GM23338 (cell line): Measurements from ENCODE around the gene CD44. TPM values are rescaled to one million over a fixed set of nuclear protein-coding genes. Genes with fewer than 3 reads are reported as not detected.

Experiments
- ATAC-seq: fragments of 200-7000 bp; cut with Tn5 transposase; 3 replicates; pipeline ENCODE4 v1.9.1; 2020
- DNase-seq: peaks from one replicate; pipeline ENCODE4 v3.0.0-alpha.2; 2015; ENCODE audit warnings: low spot score
- H2AFZ ChIP-seq: fragments of 200-600 bp; sonication (generic); 2 replicates; pipeline ENCODE4 v1.8.0; 2016; ENCODE audit warnings: antibody characterized with exemption, mild to moderate bottlenecking, moderate library complexity
- H3F3A ChIP-seq: fragments of 200-600 bp; sonication (generic); replicated peaks from 2 replicates; pipeline ENCODE4 v1.8.0; 2017; ENCODE audit warnings: antibody characterized with exemption, mixed run types, low read depth
- H3K27ac ChIP-seq: fragments of 200-600 bp; sonication (generic); 2 replicates; pipeline ENCODE4 v1.6.1; 2016; ENCODE audit warnings: low read depth
- H3K27me3 ChIP-seq: fragments of 200-600 bp; sonication (generic); 2 replicates; pipeline ENCODE4 v1.8.0; 2016; ENCODE audit warnings: mild to moderate bottlenecking, mixed run types, moderate library complexity; ENCODE audit not compliant: insufficient read depth
- H3K36me3 ChIP-seq: fragments of 200-600 bp; sonication (generic); 2 replicates; pipeline ENCODE4 v1.8.0; 2016; ENCODE audit warnings: mild to moderate bottlenecking; ENCODE audit not compliant: insufficient read depth
- H3K4me1 ChIP-seq: fragments of 200-600 bp; sonication (generic); 2 replicates; pipeline ENCODE4 v1.8.0; 2016; ENCODE audit warnings: mild to moderate bottlenecking, moderate library complexity; ENCODE audit not compliant: insufficient read depth
- H3K4me2 ChIP-seq: fragments of 200-600 bp; sonication (generic); 2 replicates; pipeline ENCODE4 v1.7.1; 2017; ENCODE audit warnings: mixed run types
- H3K4me3 ChIP-seq: fragments of 200-600 bp; sonication (generic); 2 replicates; pipeline ENCODE4 v1.6.1; 2016; ENCODE audit warnings: mixed run types
- H3K79me2 ChIP-seq: fragments of 200-600 bp; sonication (generic); replicated peaks from 2 replicates; pipeline ENCODE4 v1.8.0; 2017; ENCODE audit warnings: mild to moderate bottlenecking; ENCODE audit not compliant: insufficient read depth
- H3K9me2 ChIP-seq: fragments of 200-600 bp; sonication (generic); 2 replicates; pipeline ENCODE4 v1.8.0; 2017; ENCODE audit not compliant: insufficient read depth
- H4K20me1 ChIP-seq: fragments of 200-600 bp; sonication (generic); replicated peaks from 2 replicates; pipeline ENCODE4 v1.8.0; 2017; ENCODE audit warnings: mild to moderate bottlenecking; ENCODE audit not compliant: insufficient read depth
- H3K27ac Mint-ChIP-seq: 2 replicates; pipeline ENCODE4 v1.8.0; 2020; ENCODE audit warnings: inconsistent platforms, mild to moderate bottlenecking, moderate library complexity, mixed read lengths
- H3K27me3 Mint-ChIP-seq: 3 replicates; pipeline ENCODE4 v1.8.0; 2022; ENCODE audit warnings: low read depth, mild to moderate bottlenecking, moderate library complexity, mixed read lengths, inconsistent platforms; ENCODE audit not compliant: insufficient read depth, poor library complexity
- H3K36me3 Mint-ChIP-seq: 3 replicates; pipeline ENCODE4 v1.8.0; 2021; ENCODE audit warnings: low read depth, mild to moderate bottlenecking, inconsistent platforms, moderate library complexity, mixed read lengths
- H3K4me1 Mint-ChIP-seq: 3 replicates; pipeline ENCODE4 v1.8.0; 2020; ENCODE audit warnings: mild to moderate bottlenecking, inconsistent platforms, mixed read lengths
- H3K4me3 Mint-ChIP-seq: 3 replicates; pipeline ENCODE4 v1.8.0; 2021; ENCODE audit warnings: moderate library complexity, mild to moderate bottlenecking, inconsistent platforms, mixed read lengths
- H3K9me3 Mint-ChIP-seq: 3 replicates; pipeline ENCODE4 v1.8.0; 2020; ENCODE audit warnings: moderate library complexity, mild to moderate bottlenecking, inconsistent platforms, mixed read lengths
- CREB1 ChIP-seq: fragments of 250-450 bp; sonication (Bioruptor Pico); IDR thresholded peaks from 2 replicates; pipeline ENCODE4 v1.5.0; 2020; ENCODE audit warnings: low read depth, mild to moderate bottlenecking, moderate library complexity
- JUNB ChIP-seq: IDR thresholded peaks from one replicate; pipeline ENCODE4 v1.6.1; 2016; ENCODE audit warnings: antibody characterized with exemption; ENCODE audit not compliant: unreplicated experiment
- POLR2AphosphoS5 ChIP-seq: IDR thresholded peaks from 2 replicates; pipeline ENCODE4 v1.6.1; 2016; ENCODE audit warnings: antibody characterized with exemption, low read depth
- STAT1 ChIP-seq: IDR thresholded peaks from one replicate; pipeline ENCODE4 v1.6.1; 2016; ENCODE audit warnings: antibody characterized with exemption; ENCODE audit not compliant: unreplicated experiment
- ZNF114 ChIP-seq: fragments of 250-450 bp; sonication (Bioruptor Pico); IDR thresholded peaks from 2 replicates; pipeline ENCODE4 v1.5.0; 2020; ENCODE audit warnings: mild to moderate bottlenecking, moderate library complexity
- ZNF331 ChIP-seq: fragments of 250-450 bp; sonication (Bioruptor Pico); IDR thresholded peaks from 2 replicates; pipeline ENCODE4 v1.5.0; 2020; ENCODE audit warnings: low read depth, mild to moderate bottlenecking, moderate library complexity
- polyA plus RNA-seq: library from polyadenylated mRNA; unstranded; fragments of >200 nt; fragmentation: Nextera tagmentation; extraction: Ambion mirVana; gene quantifications from 2 replicates; pipeline ENCODE4 v1.2.1, GENCODE V29; 2016
- total RNA-seq: library from RNA; depleted of rRNA; stranded (reverse); fragments of >200 nt; shearing (Covaris generic); gene quantifications from 2 replicates; pipeline ENCODE4 v1.2.3, GENCODE V29; 2014
- TF ChIP-seq, protein P1 (sequence below): fragments of 250-450 bp; sonication (Bioruptor Pico); IDR thresholded peaks from 2 replicates; pipeline ENCODE4 v1.5.0; 2020; ENCODE audit warnings: mild to moderate bottlenecking, moderate library complexity
- TF ChIP-seq, protein P2 (sequence below): IDR thresholded peaks from one replicate; pipeline ENCODE4 v1.6.1; 2018; ENCODE audit warnings: antibody characterized with exemption; ENCODE audit not compliant: unreplicated experiment

CD44 gene
- total and polyA plus RNA-seq, 2 experiments from 2014 or later: 4.0 to 10.1 TPM

DNA sequence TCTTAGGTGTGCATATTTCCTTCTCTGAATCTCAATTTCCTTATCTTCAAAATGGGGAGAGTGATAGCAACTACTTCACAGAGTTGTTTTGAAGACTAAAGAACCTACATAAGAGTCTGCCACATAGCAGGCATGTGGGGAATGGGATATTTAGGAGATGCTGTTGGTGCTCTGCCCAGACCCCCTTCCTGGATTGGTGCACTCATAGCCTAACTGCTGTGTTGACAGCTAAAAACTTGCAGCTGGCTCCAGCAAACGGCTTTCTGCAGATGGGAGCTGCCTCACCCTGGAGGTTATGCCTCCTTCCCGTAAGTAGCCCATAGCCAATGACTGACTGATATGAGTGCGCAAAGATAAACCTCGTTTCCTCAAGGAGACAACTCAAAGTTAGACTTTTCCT, 106.1 kb downstream of the CD44 start (continued):
- TF ChIP-seq, protein P1, sequence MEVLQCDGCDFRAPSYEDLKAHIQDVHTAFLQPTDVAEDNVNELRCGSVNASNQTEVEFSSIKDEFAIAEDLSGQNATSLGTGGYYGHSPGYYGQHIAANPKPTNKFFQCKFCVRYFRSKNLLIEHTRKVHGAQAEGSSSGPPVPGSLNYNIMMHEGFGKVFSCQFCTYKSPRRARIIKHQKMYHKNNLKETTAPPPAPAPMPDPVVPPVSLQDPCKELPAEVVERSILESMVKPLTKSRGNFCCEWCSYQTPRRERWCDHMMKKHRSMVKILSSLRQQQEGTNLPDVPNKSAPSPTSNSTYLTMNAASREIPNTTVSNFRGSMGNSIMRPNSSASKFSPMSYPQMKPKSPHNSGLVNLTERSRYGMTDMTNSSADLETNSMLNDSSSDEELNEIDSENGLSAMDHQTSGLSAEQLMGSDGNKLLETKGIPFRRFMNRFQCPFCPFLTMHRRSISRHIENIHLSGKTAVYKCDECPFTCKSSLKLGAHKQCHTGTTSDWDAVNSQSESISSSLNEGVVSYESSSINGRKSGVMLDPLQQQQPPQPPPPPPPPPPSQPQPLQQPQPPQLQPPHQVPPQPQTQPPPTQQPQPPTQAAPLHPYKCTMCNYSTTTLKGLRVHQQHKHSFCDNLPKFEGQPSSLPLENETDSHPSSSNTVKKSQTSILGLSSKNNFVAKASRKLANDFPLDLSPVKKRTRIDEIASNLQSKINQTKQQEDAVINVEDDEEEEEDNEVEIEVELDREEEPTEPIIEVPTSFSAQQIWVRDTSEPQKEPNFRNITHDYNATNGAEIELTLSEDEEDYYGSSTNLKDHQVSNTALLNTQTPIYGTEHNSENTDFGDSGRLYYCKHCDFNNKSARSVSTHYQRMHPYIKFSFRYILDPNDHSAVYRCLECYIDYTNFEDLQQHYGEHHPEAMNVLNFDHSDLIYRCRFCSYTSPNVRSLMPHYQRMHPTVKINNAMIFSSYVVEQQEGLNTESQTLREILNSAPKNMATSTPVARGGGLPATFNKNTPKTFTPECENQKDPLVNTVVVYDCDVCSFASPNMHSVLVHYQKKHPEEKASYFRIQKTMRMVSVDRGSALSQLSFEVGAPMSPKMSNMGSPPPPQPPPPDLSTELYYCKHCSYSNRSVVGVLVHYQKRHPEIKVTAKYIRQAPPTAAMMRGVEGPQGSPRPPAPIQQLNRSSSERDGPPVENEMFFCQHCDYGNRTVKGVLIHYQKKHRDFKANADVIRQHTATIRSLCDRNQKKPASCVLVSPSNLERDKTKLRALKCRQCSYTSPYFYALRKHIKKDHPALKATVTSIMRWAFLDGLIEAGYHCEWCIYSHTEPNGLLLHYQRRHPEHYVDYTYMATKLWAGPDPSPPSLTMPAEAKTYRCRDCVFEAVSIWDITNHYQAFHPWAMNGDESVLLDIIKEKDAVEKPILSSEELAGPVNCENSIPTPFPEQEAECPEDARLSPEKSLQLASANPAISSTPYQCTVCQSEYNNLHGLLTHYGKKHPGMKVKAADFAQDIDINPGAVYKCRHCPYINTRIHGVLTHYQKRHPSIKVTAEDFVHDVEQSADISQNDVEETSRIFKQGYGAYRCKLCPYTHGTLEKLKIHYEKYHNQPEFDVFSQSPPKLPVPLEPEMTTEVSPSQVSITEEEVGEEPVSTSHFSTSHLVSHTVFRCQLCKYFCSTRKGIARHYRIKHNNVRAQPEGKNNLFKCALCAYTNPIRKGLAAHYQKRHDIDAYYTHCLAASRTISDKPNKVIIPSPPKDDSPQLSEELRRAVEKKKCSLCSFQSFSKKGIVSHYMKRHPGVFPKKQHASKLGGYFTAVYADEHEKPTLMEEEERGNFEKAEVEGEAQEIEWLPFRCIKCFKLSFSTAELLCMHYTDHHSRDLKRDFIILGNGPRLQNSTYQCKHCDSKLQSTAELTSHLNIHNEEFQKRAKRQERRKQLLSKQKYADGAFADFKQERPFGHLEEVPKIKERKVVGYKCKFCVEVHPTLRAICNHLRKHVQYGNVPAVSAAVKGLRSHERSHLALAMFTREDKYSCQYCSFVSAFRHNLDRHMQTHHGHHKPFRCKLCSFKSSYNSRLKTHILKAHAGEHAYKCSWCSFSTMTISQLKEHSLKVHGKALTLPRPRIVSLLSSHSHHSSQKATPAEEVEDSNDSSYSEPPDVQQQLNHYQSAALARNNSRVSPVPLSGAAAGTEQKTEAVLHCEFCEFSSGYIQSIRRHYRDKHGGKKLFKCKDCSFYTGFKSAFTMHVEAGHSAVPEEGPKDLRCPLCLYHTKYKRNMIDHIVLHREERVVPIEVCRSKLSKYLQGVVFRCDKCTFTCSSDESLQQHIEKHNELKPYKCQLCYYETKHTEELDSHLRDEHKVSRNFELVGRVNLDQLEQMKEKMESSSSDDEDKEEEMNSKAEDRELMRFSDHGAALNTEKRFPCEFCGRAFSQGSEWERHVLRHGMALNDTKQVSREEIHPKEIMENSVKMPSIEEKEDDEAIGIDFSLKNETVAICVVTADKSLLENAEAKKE (CRISPR knock-in tag): no peak
- TF ChIP-seq ZNF331 (CRISPR knock-in tag): no peak
- no peak for TF ChIP-seq ZNF114 (CRISPR knock-in tag)
- TF ChIP-seq POLR2AphosphoS5: no peak

DNA sequence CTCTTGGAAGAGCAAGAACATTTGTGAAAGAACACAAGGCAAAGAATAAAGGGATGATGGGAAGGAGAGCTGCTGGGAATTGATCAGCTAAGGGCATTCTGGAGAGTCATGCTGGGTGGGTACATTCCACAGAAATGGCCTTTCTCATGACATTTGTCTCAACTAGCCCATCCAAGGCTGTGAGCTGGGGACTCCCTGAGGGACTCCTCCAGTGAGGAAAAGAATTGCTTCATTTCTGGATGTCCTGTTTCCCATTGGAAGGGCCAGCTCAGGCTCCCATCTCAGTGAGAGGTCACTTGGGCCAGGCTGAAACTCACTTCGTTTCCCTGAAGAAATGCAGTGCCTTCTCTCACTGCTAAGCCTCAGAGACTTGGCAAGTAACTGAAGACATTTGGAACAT, 106.8 kb downstream of the CD44 start:
- no peak for ATAC-seq

DNA sequence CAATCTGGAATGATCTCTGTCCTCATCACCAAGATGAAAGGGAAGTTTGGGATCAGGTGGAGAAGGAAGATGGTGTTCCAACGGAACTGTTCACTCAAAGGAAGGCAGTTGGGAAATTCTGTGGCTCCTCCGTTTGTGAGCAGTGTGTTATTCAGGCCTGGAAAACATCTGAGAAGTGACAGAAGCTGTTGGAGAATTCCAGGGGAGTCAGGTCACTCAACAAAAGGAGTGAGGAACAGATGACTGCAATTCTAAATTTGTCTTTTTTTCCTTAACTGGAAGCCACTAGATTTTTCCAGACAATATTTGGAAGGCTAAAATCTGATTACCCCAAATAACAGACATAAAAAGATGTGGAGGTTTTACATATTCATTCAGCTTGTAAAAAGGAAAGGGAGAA, 107.8 kb downstream of the CD44 start:
- no peaks in the 10 kb centered on the region for H3K79me2 ChIP-seq
- H3K4me2 ChIP-seq: no peak overlapping the region
- H3K27ac Mint-ChIP-seq: no peak overlapping the region
- H3K36me3 Mint-ChIP-seq: no peaks in the 10 kb centered on the region
- no peaks in the 10 kb centered on the region for H4K20me1 ChIP-seq
- no peak overlapping the region for H3K4me3 Mint-ChIP-seq
- H3K4me3 ChIP-seq: no peak overlapping the region
- DNase-seq (no peak), ATAC-seq (no peak)
- no peaks in the 10 kb centered on the region for H3K9me2 ChIP-seq
- H3F3A ChIP-seq: no peaks in the 10 kb centered on the region
- no peak overlapping the region for H2AFZ ChIP-seq
- no peak for TF ChIP-seq STAT1
- no peak for TF ChIP-seq CREB1 (CRISPR knock-in tag)
- TF ChIP-seq, protein P2, sequence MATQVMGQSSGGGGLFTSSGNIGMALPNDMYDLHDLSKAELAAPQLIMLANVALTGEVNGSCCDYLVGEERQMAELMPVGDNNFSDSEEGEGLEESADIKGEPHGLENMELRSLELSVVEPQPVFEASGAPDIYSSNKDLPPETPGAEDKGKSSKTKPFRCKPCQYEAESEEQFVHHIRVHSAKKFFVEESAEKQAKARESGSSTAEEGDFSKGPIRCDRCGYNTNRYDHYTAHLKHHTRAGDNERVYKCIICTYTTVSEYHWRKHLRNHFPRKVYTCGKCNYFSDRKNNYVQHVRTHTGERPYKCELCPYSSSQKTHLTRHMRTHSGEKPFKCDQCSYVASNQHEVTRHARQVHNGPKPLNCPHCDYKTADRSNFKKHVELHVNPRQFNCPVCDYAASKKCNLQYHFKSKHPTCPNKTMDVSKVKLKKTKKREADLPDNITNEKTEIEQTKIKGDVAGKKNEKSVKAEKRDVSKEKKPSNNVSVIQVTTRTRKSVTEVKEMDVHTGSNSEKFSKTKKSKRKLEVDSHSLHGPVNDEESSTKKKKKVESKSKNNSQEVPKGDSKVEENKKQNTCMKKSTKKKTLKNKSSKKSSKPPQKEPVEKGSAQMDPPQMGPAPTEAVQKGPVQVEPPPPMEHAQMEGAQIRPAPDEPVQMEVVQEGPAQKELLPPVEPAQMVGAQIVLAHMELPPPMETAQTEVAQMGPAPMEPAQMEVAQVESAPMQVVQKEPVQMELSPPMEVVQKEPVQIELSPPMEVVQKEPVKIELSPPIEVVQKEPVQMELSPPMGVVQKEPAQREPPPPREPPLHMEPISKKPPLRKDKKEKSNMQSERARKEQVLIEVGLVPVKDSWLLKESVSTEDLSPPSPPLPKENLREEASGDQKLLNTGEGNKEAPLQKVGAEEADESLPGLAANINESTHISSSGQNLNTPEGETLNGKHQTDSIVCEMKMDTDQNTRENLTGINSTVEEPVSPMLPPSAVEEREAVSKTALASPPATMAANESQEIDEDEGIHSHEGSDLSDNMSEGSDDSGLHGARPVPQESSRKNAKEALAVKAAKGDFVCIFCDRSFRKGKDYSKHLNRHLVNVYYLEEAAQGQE: no peak
- no peak for TF ChIP-seq JUNB
- H3K27me3 ChIP-seq: no peaks in the 10 kb centered on the region
- no peaks in the 10 kb centered on the region for H3K9me3 Mint-ChIP-seq
- peaks cover 1% of the 10 kb centered on the region for H3K27me3 Mint-ChIP-seq
- H3K27ac ChIP-seq: no peak overlapping the region
- no peaks in the 10 kb centered on the region for H3K4me1 Mint-ChIP-seq
- no peaks in the 10 kb centered on the region for H3K36me3 ChIP-seq
- H3K4me1 ChIP-seq: no peaks in the 10 kb centered on the region

More for the DNA sequence above, 106.8 kb downstream of the CD44 start:
- H3K27me3 Mint-ChIP-seq: peaks cover 1% of the 10 kb centered on the region
- Histone ChIP-seq H2AFZ (no peak overlapping the region), H3K4me1 (no peaks in the 10 kb centered on the region), H3K27ac (no peak overlapping the region), H3K4me3 (no peak overlapping the region), H3K36me3 (no peaks in the 10 kb centered on the region), H3F3A (no peaks in the 10 kb centered on the region), H3K9me2 (no peaks in the 10 kb centered on the region), H3K4me2 (no peak overlapping the region), H3K79me2 (no peaks in the 10 kb centered on the region), H3K27me3 (no peaks in the 10 kb centered on the region), H4K20me1 (no peaks in the 10 kb centered on the region)
- no peaks in the 10 kb centered on the region for H3K36me3 Mint-ChIP-seq
- H3K4me3 Mint-ChIP-seq: no peak overlapping the region
- H3K27ac Mint-ChIP-seq: no peak overlapping the region
- H3K4me1 Mint-ChIP-seq: no peaks in the 10 kb centered on the region
- H3K9me3 Mint-ChIP-seq: no peaks in the 10 kb centered on the region
- no peak for DNase-seq
- no peak for TF ChIP-seq POLR2AphosphoS5
